ENCODE data around the gene CAD.

DNA sequence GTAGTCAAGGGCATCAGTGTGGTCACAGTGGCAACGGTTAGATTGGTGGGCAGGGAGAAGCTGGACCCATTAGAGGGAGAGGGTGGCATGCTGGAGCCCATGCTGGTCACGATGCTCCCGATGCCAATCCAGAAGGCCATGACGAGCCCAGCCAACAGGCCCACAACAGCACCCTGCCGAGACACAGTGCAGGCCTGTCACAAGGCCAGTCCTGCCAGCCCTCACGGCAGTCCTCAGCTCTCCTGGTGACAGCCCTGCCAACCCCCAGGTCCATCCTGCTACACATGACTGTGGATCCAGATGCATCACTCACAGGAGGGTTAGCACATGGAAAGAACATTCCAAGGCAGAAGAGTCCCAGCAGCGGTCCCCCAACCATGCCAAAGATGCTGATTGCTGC is 15.5 kb upstream of the CAD start:
- TF ChIP-seq, protein P1, sequence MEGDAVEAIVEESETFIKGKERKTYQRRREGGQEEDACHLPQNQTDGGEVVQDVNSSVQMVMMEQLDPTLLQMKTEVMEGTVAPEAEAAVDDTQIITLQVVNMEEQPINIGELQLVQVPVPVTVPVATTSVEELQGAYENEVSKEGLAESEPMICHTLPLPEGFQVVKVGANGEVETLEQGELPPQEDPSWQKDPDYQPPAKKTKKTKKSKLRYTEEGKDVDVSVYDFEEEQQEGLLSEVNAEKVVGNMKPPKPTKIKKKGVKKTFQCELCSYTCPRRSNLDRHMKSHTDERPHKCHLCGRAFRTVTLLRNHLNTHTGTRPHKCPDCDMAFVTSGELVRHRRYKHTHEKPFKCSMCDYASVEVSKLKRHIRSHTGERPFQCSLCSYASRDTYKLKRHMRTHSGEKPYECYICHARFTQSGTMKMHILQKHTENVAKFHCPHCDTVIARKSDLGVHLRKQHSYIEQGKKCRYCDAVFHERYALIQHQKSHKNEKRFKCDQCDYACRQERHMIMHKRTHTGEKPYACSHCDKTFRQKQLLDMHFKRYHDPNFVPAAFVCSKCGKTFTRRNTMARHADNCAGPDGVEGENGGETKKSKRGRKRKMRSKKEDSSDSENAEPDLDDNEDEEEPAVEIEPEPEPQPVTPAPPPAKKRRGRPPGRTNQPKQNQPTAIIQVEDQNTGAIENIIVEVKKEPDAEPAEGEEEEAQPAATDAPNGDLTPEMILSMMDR (IDR thresholded peaks at IDR 0.05; ENCODE audit: low read depth, low read length, poor library complexity, severe bottlenecking), result no peak
- TF ChIP-seq EZH2phosphoT487 (IDR thresholded peaks at IDR 0.05; ENCODE audit: borderline replicate concordance, low read length), result no peak
